ENCODE data around the gene SCN10A. TPM values are rescaled to one million over a fixed set of nuclear protein-coding genes. Genes with fewer than 3 reads are reported as not detected.

Gene SCN10A
- total RNA-seq, 1 experiment from 2014 or later = not detected

DNA sequence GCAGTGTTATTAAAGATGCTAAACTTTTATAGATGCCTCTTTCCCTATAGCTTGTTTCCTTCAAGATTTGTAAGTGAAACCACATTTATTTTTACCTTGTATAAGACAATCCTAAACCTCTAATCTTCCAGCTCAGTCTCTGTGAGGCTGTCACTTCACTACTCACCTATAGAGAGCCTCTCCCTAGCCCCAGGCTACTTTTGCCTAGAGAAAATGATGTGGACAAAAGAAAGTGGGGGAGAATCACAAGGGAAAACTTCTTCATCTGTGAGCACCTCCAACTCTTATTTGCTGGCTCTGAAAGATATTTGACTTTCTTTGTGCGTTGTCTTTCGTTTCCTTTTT, 91.7 kb downstream of the SCN10A start:
- no peaks in the 10 kb centered on the region for H3K36me3 ChIP-seq (ENCODE audit: control insufficient read depth, insufficient read depth, low read length)
- CTCF ChIA-PET = interaction anchor here (0.7 kb wide), 1 partner anchor 230 kb away, joined by 3 read pairs; no protein-coding TSS in a partner anchor
- Mint-ChIP-seq H3K4me3 (ENCODE audit: unreplicated experiment) (no peak overlapping the region), H3K27ac (ENCODE audit: unreplicated experiment) (no peak overlapping the region), H3K9me3 (ENCODE audit: unreplicated experiment) (no peaks in the 10 kb centered on the region), H3K27me3 (ENCODE audit: insufficient read depth, unreplicated experiment) (peaks cover 8% of the 10 kb centered on the region), H3K4me1 (ENCODE audit: low read depth, unreplicated experiment) (no peaks in the 10 kb centered on the region), H3K36me3 (ENCODE audit: insufficient read depth, unreplicated experiment) (no peaks in the 10 kb centered on the region)
- no peaks in the 10 kb centered on the region for H3K4me1 ChIP-seq
- no TSS peak for BruUV-seq (replicated peaks)
- no peak overlapping the region for H3K4me3 ChIP-seq (ENCODE audit: low read depth, low read length)
- 0 out of 2 replicates have a peak, but pooled peaks cover 2% of the 10 kb centered on the region for H3K27me3 ChIP-seq (replicated peaks; ENCODE audit: control insufficient read depth, insufficient read depth, low read length)
- POLR2A ChIA-PET = no interaction called here
- intact Hi-C loops (cut with micrococcal nuclease; ENCODE audit: unreplicated experiment) = no loop called here
- no peaks in the 10 kb centered on the region for H3K9me3 ChIP-seq
- no peak for TF ChIP-seq CTCF (IDR thresholded peaks at IDR 0.05; ENCODE audit: insufficient read depth in 1 of 2, low read depth in 1 of 2, low read length in 1 of 2, severe bottlenecking in 1 of 2, unreplicated experiment in 1 of 2)
- no peak for DNase-seq

GRCh38 chr3:38723569-38724391, 92.2 kb downstream of the SCN10A start:
- CTCF ChIA-PET = interaction anchor here (0.7 kb wide), 1 partner anchor 229 kb away, joined by 3 read pairs; no protein-coding TSS in a partner anchor
- intact Hi-C loops (cut with micrococcal nuclease; ENCODE audit: unreplicated experiment) = no loop called here
- no peak overlapping the region for H3K4me3 Mint-ChIP-seq (ENCODE audit: unreplicated experiment)
- no peaks in the 10 kb centered on the region for H3K36me3 Mint-ChIP-seq (ENCODE audit: insufficient read depth, unreplicated experiment)
- no peaks in the 10 kb centered on the region for H3K4me1 Mint-ChIP-seq (ENCODE audit: low read depth, unreplicated experiment)
- Histone ChIP-seq H3K27me3 (replicated peaks; ENCODE audit: control insufficient read depth, insufficient read depth, low read length) (0 out of 2 replicates have a peak, but pooled peaks cover 2% of the 10 kb centered on the region), H3K36me3 (ENCODE audit: control insufficient read depth, insufficient read depth, low read length) (no peaks in the 10 kb centered on the region), H3K4me1 (no peaks in the 10 kb centered on the region), H3K9me3 (no peaks in the 10 kb centered on the region), H3K4me3 (ENCODE audit: low read depth, low read length) (no peak overlapping the region)
- no peak for TF ChIP-seq CTCF (IDR thresholded peaks at IDR 0.05; ENCODE audit: insufficient read depth in 1 of 2, low read depth in 1 of 2, low read length in 1 of 2, severe bottlenecking in 1 of 2, unreplicated experiment in 1 of 2)
- no peak for DNase-seq
- no peak overlapping the region for H3K27ac Mint-ChIP-seq (ENCODE audit: unreplicated experiment)
- POLR2A ChIA-PET = no interaction called here
- no TSS peak for BruUV-seq (replicated peaks)
- H3K9me3 Mint-ChIP-seq (ENCODE audit: unreplicated experiment) = no peaks in the 10 kb centered on the region
- peaks cover 6% of the 10 kb centered on the region for H3K27me3 Mint-ChIP-seq (ENCODE audit: insufficient read depth, unreplicated experiment)

DNA sequence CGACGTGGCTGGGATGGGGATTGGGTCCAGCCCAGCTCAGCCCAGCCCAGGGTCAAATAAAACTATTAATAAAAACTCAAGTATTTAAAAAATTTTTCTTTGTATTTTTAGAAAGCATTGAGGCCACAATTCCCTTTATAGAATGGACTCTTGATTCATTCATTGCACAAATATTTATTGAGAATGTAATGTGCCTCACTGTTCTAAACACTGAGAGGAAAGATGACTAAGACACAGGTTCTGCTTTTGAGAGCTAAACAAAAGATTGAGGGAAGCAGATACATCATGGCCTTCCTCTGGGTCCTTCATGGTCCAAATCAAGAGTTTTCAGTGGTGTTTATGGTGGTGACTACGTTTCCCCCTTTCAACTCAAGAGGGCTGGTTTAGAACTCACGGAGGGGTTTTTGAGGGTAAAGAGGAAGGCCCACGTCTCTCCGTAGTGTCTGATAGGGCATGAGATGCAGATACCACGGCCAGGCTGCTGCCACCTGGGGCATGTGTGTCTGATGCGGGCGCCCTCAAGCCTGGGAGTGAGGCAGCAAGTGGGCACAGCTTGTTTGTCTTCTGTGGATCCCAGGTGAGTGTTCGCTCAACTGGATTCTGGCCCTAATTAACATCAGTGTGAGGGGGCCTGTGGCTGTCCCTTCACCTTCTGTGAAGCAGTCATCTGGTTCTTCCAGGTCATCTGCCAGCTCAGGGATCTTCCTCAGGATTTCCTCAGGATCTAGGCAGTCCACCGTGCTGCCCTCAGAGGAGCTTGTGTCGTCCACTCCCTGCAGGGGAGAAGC, 93.0 kb downstream of the SCN10A start:
- no peaks in the 10 kb centered on the region for H3K36me3 Mint-ChIP-seq (ENCODE audit: insufficient read depth, unreplicated experiment)
- H3K27me3 Mint-ChIP-seq (ENCODE audit: insufficient read depth, unreplicated experiment) = peaks cover 6% of the 10 kb centered on the region
- intact Hi-C loops (cut with micrococcal nuclease; ENCODE audit: unreplicated experiment) = no loop called here
- Histone ChIP-seq H3K4me3 (ENCODE audit: low read depth, low read length) (no peak overlapping the region), H3K9me3 (no peaks in the 10 kb centered on the region), H3K27me3 (replicated peaks; ENCODE audit: control insufficient read depth, insufficient read depth, low read length) (peaks cover 2% of the 10 kb centered on the region; the same call in 1 of the 2 replicates), H3K36me3 (ENCODE audit: control insufficient read depth, insufficient read depth, low read length) (no peaks in the 10 kb centered on the region), H3K4me1 (no peaks in the 10 kb centered on the region)
- no peaks in the 10 kb centered on the region for H3K4me1 Mint-ChIP-seq (ENCODE audit: low read depth, unreplicated experiment)
- DNase-seq = no peak
- BruUV-seq (replicated peaks) = no TSS peak
- POLR2A ChIA-PET = no interaction called here
- no peaks in the 10 kb centered on the region for H3K9me3 Mint-ChIP-seq (ENCODE audit: unreplicated experiment)
- no peak overlapping the region for H3K27ac Mint-ChIP-seq (ENCODE audit: unreplicated experiment)
- CTCF ChIA-PET = no interaction called here
- TF ChIP-seq CTCF (IDR thresholded peaks at IDR 0.05; ENCODE audit: insufficient read depth in 1 of 2, low read depth in 1 of 2, low read length in 1 of 2, severe bottlenecking in 1 of 2, unreplicated experiment in 1 of 2) = no peak
- H3K4me3 Mint-ChIP-seq (ENCODE audit: unreplicated experiment) = no peak overlapping the region

Measured in Caco-2 (cell line).